ENCODE results near the gene ERCC1. TPM values are rescaled to one million over a fixed set of nuclear protein-coding genes. Genes with fewer than 3 reads are reported as not detected.
A peak's percentile ranks its signal among the peaks of the same experiment; 100 is the strongest.

Gene ERCC1
- total and polyA plus RNA-seq, 2 of the 13 experiments (the other 11 are each of a cell fraction or from before 2014, with no cell fraction given) = 40.0 to 66.4 TPM

DNA sequence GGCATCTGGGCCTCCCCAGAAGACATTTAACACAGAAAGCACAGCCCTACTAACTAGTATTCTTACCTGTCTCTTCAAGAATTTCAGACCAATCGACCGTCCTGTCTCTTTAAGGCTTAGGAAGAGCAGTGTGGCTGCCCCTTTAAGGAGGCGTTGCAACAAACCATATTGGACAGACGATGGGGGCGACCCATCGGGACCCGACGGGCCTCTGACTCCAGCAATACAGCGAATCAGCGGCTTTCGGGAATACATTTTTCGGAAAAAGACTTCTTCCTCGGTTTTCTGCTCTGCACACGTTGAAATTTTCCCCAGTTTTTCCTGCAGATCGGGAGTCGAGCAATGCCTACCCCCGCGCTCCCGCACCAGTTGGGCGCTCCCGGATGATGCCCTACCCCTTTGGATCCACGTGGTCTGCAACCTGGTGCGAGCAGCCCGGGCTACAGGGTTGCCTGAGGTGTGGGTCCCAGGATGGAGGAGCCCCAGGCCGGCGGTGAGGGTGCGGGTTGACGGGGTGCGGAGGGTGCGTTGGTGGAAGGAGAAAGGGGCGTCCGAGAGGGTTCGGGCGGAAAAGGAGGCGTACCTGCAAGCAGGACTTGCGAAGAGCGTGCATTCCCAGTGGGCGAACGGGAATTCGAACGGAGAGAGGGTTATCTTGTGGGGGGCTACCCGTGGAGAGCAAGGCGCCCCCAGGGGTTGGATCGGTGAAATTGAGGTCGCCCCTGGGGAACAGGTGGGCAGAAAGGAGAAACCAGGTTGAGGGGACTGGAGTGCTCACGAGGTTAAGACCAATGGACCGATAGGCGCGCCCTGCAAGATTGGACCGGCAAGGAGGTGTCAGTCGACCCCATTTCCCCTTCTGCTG, 17.3 kb downstream of the ERCC1 start, which contains the start of gene POLR1G (continued):
- TF ChIP-seq, protein P1, sequence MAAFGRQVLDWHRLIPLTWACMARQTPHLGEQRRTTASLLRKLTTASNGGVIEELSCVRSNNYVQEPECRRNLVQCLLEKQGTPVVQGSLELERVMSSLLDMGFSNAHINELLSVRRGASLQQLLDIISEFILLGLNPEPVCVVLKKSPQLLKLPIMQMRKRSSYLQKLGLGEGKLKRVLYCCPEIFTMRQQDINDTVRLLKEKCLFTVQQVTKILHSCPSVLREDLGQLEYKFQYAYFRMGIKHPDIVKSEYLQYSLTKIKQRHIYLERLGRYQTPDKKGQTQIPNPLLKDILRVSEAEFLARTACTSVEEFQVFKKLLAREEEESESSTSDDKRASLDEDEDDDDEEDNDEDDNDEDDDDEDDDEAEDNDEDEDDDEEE (CRISPR knock-in tag; IDR thresholded peaks at IDR 0.05) = no peak
- TF ChIP-seq PHF8 (CRISPR knock-in tag; IDR thresholded peaks at IDR 0.05) (peak; percentile 69), ZNF343 (CRISPR knock-in tag; IDR thresholded peaks at IDR 0.05) (peak; percentile 76; the same call in 1 of the 2 replicates), HES4 (CRISPR knock-in tag; IDR thresholded peaks at IDR 0.05; ENCODE audit: borderline replicate concordance) (no peak), SAP130 (CRISPR knock-in tag; IDR thresholded peaks at IDR 0.05; ENCODE audit: low read depth) (peak; percentile 99), ZSCAN20 (CRISPR knock-in tag; IDR thresholded peaks at IDR 0.05; ENCODE audit: borderline replicate concordance) (no peak), ZNF17 (CRISPR knock-in tag; IDR thresholded peaks at IDR 0.05) (no peak), GZF1 (CRISPR knock-in tag; IDR thresholded peaks at IDR 0.05) (0 out of 2 replicates have a peak, but pooled peaks have one; percentile 69), ZBTB3 (CRISPR knock-in tag; IDR thresholded peaks at IDR 0.05; ENCODE audit: borderline replicate concordance, low read depth) (0 out of 2 replicates have a peak, but pooled peaks have one; percentile 43), PLRG1 (conservative IDR thresholded peaks at IDR 0.05) (no peak), ZNF773 (CRISPR knock-in tag; IDR thresholded peaks at IDR 0.05; ENCODE audit: borderline replicate concordance) (0 out of 2 replicates have a peak, but pooled peaks have one; percentile 13), HNRNPH1 (optimal IDR thresholded peaks at IDR 0.05; ENCODE audit: low read depth, low read length) (no peak), ZNF577 (CRISPR knock-in tag; IDR thresholded peaks at IDR 0.05; ENCODE audit: borderline replicate concordance, low read depth) (0 out of 2 replicates have a peak, but pooled peaks have one; percentile 64)
- TF ChIP-seq, protein P2, sequence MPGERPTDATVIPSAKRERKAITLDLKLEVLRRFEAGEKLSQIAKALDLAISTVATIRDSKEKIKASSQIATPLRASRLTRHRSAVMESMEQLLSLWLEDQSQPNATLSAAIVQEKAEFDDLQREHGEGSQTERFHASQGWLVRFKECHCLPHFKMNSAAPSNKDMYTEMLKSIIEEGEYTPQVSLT (CRISPR knock-in tag; IDR thresholded peaks at IDR 0.05; ENCODE audit: borderline replicate concordance, low read depth) = no peak
- TF ChIP-seq, protein P3, sequence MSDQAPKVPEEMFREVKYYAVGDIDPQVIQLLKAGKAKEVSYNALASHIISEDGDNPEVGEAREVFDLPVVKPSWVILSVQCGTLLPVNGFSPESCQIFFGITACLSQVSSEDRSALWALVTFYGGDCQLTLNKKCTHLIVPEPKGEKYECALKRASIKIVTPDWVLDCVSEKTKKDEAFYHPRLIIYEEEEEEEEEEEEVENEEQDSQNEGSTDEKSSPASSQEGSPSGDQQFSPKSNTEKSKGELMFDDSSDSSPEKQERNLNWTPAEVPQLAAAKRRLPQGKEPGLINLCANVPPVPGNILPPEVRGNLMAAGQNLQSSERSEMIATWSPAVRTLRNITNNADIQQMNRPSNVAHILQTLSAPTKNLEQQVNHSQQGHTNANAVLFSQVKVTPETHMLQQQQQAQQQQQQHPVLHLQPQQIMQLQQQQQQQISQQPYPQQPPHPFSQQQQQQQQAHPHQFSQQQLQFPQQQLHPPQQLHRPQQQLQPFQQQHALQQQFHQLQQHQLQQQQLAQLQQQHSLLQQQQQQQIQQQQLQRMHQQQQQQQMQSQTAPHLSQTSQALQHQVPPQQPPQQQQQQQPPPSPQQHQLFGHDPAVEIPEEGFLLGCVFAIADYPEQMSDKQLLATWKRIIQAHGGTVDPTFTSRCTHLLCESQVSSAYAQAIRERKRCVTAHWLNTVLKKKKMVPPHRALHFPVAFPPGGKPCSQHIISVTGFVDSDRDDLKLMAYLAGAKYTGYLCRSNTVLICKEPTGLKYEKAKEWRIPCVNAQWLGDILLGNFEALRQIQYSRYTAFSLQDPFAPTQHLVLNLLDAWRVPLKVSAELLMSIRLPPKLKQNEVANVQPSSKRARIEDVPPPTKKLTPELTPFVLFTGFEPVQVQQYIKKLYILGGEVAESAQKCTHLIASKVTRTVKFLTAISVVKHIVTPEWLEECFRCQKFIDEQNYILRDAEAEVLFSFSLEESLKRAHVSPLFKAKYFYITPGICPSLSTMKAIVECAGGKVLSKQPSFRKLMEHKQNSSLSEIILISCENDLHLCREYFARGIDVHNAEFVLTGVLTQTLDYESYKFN (CRISPR knock-in tag; conservative IDR thresholded peaks at IDR 0.05) = peak; percentile 44; the same call in 1 of the 2 replicates
- TF ChIP-seq, protein P4, sequence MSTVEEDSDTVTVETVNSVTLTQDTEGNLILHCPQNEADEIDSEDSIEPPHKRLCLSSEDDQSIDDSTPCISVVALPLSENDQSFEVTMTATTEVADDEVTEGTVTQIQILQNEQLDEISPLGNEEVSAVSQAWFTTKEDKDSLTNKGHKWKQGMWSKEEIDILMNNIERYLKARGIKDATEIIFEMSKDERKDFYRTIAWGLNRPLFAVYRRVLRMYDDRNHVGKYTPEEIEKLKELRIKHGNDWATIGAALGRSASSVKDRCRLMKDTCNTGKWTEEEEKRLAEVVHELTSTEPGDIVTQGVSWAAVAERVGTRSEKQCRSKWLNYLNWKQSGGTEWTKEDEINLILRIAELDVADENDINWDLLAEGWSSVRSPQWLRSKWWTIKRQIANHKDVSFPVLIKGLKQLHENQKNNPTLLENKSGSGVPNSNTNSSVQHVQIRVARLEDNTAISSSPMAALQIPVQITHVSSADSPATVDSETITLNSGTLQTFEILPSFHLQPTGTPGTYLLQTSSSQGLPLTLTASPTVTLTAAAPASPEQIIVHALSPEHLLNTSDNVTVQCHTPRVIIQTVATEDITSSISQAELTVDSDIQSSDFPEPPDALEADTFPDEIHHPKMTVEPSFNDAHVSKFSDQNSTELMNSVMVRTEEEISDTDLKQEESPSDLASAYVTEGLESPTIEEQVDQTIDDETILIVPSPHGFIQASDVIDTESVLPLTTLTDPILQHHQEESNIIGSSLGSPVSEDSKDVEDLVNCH (CRISPR knock-in tag; IDR thresholded peaks at IDR 0.05) = 0 out of 2 replicates have a peak, but pooled peaks have one; percentile 76
- TF ChIP-seq, protein P5, sequence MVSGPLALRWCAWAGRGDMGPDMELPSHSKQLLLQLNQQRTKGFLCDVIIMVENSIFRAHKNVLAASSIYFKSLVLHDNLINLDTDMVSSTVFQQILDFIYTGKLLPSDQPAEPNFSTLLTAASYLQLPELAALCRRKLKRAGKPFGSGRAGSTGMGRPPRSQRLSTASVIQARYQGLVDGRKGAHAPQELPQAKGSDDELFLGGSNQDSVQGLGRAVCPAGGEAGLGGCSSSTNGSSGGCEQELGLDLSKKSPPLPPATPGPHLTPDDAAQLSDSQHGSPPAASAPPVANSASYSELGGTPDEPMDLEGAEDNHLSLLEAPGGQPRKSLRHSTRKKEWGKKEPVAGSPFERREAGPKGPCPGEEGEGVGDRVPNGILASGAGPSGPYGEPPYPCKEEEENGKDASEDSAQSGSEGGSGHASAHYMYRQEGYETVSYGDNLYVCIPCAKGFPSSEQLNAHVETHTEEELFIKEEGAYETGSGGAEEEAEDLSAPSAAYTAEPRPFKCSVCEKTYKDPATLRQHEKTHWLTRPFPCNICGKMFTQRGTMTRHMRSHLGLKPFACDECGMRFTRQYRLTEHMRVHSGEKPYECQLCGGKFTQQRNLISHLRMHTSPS (CRISPR knock-in tag; IDR thresholded peaks at IDR 0.05; ENCODE audit: low read depth) = no peak
- TF ChIP-seq, protein P6, sequence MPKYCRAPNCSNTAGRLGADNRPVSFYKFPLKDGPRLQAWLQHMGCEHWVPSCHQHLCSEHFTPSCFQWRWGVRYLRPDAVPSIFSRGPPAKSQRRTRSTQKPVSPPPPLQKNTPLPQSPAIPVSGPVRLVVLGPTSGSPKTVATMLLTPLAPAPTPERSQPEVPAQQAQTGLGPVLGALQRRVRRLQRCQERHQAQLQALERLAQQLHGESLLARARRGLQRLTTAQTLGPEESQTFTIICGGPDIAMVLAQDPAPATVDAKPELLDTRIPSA (CRISPR knock-in tag; IDR thresholded peaks at IDR 0.05; ENCODE audit: borderline replicate concordance) = no peak
